T1000 (cell line): ENCODE measurements around the gene SIL1.
"Not testable (repeated sequence)": the region's sequence is repeated elsewhere in the genome, so short reads cannot be mapped to it uniquely, and the experiment has no call there.

ENCODE experiments used
- DNase-seq: peaks from one replicate; lab custom pipeline; 2025; ENCODE audit warnings: mixed read lengths; lab: John Stamatoyannopoulos, UW

Gene SIL1

GRCh38 chr5:139199321-139199720 lies 1.2 kb upstream of the SIL1 start:
- DNase-seq, result no peak

- no peak for DNase-seq
These were observed 1.7 kb downstream of the SIL1 start for GRCh38 chr5:139196296-139196956.

GRCh38 chr5:139194486-139194885 lies 3.7 kb downstream of the SIL1 start:
- no peak for DNase-seq

GRCh38 chr5:139193928-139194327 lies 4.2 kb downstream of the SIL1 start:
- DNase-seq, result no peak

DNA sequence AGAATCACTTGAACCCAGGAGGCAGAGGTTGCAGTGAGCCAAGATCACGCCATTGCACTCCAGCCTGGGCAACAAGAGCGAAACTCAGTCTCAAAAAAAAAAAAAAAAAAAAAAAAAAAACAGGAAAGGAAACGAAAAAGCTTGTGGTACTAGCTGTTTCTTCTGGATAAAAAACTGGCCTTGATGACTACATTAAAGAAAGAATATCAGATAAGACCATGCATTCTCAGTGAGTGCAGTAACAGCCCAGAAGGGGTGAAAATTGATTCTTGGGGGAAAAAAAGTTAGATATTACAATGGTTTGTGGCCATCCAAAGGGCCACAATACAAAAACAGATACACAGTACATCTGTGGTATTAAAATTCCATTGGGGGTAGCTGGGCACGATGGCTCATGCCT lies 5.3 kb downstream of the SIL1 start:
- DNase-seq, result not testable (repeated sequence)

DNA sequence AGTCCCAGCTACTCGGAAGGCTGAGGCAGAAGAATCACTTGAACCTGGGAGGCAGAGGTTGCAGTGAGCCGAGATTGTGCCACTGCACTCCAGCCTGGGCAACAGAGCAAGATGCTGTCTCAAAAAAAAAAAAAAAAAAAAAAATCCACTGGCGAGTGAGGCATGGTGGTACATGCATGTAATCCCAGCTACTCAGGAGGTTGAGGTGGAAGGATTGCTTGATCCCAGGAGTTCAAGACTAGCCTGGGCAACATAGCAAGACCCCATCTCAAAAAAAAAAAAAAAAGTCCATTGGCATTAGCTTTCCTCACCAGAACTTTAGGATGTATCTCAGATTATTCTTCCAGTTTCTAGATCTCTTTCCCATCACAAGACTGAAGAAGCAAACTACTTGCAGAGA lies 6.2 kb downstream of the SIL1 start:
- not testable (repeated sequence) for DNase-seq

DNA sequence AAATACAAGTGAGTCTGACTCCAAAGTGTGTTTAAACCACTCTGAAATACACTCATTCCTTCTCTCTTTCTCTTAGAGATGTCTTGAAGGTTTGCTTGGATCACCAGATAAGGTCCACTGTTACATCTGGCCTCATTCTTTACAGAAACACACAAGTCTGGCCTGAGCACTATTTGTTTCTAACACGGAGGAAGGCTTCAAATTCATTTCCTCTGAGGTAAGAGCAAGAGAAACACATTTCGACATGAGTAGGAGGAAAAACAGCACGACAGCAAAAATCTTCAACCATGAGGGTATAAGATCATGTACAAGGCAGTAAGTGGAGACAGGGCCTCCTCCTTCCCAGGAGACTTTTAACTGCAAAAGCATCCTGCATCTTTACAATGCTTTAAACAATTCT lies 8.0 kb downstream of the SIL1 start:
- DNase-seq, result no peak

- no peak for DNase-seq
These were observed 9.5 kb downstream of the SIL1 start for GRCh38 chr5:139188558-139189270.

- no peak for DNase-seq
These were observed 11.3 kb downstream of the SIL1 start for GRCh38 chr5:139186752-139187326.

- no peak for DNase-seq
These were observed 11.9 kb downstream of the SIL1 start for GRCh38 chr5:139186261-139186660.

- DNase-seq, result no peak
These were observed 12.6 kb downstream of the SIL1 start for GRCh38 chr5:139185589-139185988.

DNA sequence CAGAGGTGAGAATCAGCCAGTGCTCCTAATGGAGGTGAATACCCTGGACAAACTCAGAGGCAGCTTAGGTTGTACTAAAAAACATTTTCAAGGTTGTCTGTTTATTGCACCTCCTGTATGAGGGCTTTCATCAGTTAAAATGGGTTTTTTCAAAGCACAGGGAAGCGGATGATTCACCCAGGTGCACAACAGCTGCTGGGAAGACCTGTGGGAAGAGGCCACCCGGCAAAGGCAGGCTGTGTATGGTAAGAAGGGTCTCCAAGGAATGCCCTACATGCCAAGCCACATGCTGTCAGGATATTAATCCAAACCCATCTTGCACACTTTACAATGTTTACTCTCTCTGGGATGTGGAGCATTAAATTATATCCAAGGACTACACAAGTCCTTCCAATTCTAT lies 14.7 kb downstream of the SIL1 start:
- DNase-seq, result no peak

GRCh38 chr5:139182528-139183296 lies 15.5 kb downstream of the SIL1 start:
- no peak for DNase-seq

- no peak for DNase-seq
These were observed 16.2 kb downstream of the SIL1 start for GRCh38 chr5:139181835-139182452.

DNA sequence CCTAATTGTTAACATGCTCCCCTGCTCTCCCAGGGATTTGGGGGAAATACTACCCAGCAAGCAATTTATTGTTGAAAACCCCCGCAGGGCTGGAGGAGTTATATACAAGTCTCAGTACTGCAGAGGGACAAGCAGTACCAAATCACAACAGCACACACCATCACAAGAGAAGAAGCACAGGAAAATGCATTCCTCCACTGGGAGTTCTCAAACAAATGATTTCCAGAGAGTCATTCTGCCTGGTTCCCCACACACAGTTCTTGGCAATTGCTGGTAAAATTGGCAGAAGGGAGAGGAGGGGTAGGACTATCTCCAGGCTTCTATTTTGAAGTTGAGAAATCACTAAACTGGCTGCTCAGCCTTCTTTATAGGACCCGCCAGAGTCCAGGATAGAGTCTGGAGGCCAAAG lies 16.8 kb downstream of the SIL1 start:
- no peak for DNase-seq

GRCh38 chr5:139180850-139181249 lies 17.3 kb downstream of the SIL1 start:
- DNase-seq, result no peak

DNA sequence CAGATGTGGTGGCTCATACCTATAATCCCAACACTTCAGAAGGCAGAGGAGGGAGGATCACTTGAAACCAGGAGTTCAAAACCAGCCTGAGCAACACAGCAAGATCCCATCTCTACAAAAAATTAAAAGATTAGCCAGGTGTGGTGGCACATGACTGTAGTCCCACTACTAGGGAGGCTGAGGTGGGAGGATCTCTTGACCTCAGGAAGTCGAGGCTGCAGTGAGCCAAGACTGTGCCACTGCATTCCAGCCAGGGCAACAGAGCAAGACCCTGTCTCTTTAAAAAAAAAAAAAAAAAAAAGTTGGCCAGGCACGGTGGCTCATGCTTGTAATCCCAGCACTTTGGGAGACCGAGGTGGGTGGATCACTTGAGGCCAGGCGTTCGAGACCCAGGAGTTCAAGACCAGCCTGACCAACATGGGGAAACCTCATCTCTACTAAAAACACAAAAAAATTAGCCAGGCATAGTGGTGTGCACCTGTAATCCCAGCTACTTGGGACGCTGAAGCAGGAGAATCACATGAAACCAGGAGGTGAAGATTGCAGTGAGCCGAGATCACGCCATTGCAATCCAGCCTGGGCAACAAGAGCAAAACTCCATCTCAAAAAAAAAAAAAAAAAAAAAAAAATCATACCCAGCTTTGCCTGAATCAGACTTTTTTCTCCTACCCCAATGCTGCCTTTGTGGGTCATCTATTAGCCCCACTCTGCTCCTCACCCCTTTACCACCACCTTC lies 18.2 kb downstream of the SIL1 start:
- not testable (repeated sequence) for DNase-seq

- no peak for DNase-seq
These were observed 19.2 kb downstream of the SIL1 start for GRCh38 chr5:139178935-139179334.

- DNase-seq, result no peak
These were observed 19.6 kb downstream of the SIL1 start for GRCh38 chr5:139178589-139178917.

DNA sequence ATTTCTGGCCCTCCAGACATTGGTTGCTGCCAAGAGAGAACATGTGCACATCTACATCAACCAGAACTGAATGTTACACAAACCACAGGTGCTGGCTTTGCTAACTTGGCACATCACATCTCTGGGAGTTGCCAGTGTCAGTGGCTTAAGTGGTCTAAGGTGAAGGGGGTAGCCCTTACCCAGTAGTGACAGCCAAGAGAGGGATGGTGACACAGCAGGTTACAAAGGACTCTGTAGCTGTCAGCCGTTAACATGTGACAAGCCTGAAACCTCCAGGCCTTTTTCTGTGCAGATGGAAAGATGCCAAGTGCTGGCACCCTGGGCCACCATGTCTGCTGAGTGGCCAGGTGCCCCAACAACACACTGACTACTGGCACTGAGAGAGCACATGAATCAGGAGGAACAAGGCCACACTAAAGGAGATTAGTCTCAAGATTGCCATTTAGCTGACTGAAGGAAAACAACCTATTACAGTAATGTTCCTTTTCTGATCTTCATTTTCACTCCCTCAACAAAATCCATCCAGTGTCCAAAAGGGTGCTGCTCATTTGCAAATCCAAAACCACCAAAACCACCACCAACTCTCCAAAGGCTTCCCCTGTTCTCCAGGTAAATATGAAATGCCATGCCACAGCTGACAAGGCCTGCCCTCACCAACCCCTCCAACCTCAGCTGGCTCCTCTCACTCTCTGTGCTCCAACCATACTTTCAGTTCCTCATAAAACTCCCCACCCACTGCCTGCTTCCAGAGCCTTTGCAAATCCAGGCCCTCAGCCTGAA lies 20.2 kb downstream of the SIL1 start:
- no peak for DNase-seq

GRCh38 chr5:139177281-139177680 lies 20.9 kb downstream of the SIL1 start:
- not testable (repeated sequence) for DNase-seq
